ENCODE measurements around the gene RAPGEF2.

GRCh38 chr4:159162576-159162975, 59.7 kb downstream of the RAPGEF2 start:
- TF ChIP-seq POLR2A (IDR thresholded peaks at IDR 0.05; ENCODE audit: extremely low read depth, insufficient read length) (no peak), CTCF (IDR thresholded peaks at IDR 0.05; ENCODE audit: low read depth, low read length) (no peak)

Measured in NB4 (cell line).